GM12865 (cell line): Measurements from ENCODE around the gene VPS37C.

Experiments
- DNase-seq: peaks from one replicate; pipeline ENCODE4 v3.0.0; 2010; ENCODE audit warnings: low read depth
- H3K4me3 ChIP-seq: 2 replicates; pipeline ENCODE4 v1.5.1; 2011; ENCODE audit warnings: mild to moderate bottlenecking, low read depth, low read length, control low read depth
- CTCF ChIP-seq: IDR thresholded peaks from 2 replicates; pipeline ENCODE4 v1.5.1; 2011; ENCODE audit warnings: low read length, control low read depth, low read depth, inconsistent platforms; ENCODE audit not compliant: insufficient read depth; ENCODE audit errors: missing control alignments

Gene VPS37C

GRCh38 chr11:61195719-61196118, 34.5 kb upstream of the VPS37C start:
- no peak for DNase-seq
- no peak overlapping the region for H3K4me3 ChIP-seq
- no peak for TF ChIP-seq CTCF

DNA sequence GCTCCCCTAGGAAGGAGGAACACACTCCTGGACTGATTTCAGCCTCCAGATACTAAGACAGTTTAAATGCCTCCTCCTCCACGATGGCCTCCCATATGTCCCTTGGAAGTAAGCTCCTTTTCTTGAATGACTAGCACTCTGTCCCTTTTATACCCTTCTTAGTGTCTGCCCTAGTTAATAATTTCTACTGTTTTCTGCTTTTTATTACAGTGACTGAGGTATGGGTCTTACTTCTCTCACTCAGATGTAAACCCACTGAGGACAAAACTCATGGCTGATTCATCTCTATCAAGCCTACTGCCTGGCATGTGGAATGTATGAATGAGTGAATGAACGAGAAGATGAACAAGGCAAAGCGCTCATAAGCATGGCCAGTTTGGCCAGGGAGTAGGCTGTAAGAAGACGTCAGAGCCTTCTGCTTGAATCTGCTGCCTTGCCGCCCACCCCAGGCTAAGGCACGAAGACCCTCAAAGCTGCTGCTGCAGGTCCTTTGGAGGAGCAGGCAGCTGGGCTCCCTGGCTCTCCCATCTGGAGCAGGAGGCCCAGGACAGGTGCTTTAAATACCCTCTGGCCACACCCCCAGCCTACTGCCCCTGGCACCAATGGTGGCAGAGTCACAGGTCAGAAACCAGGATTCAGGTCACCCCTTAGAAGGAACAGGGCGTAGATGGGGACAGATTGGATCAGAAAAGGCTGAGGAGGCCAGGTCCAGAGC, 33.9 kb upstream of the VPS37C start:
- TF ChIP-seq CTCF = no peak
- DNase-seq = no peak
- H3K4me3 ChIP-seq = no peak overlapping the region

DNA sequence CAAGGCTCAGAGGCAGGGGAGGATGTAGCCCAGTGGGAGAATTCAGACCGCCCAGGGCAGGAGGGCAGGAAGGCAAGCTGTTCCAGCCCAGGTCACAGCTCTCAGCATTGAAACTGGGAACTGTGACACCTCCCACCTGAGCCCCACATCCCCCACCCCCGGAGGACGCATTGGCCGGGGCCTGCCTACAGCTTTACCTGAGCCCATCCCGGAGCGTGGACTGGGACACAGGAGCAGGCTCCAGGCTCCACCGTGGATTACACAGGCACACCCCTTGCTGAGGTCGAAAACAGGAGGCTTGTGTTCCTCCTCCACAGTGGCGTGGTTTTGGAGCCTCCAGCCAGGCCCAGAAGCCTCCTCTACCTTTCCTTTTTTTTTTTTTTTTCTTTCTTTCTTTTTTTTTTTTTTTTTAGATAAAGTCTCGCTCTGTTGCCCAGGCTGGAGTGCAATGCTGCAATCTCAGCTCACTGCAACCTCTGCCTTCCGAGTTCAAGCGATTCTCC, 33.0 kb upstream of the VPS37C start:
- TF ChIP-seq CTCF = no peak
- H3K4me3 ChIP-seq = no peak overlapping the region
- DNase-seq = no peak

DNA sequence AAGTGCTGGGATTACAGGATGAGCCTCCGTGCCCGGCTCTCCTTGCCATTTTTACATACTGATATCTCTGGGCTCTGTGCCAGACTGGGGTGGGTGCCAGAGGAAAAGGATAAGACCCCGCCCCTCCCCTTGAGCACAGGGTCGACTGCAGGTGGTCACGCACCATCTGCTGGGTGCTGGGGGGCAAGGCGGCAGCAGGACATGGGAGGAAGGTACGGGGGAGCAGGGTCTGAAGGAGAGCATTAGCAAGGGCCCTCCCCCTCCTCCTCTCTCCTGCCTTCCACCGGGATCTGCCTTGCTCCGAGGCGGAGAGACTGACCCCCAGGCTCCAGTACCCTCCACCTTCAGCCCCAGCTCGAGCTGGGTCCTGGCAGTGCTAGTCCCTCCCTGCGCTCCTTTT, 32.4 kb upstream of the VPS37C start:
- no peak overlapping the region for H3K4me3 ChIP-seq
- no peak for DNase-seq
- TF ChIP-seq CTCF = no peak

DNA sequence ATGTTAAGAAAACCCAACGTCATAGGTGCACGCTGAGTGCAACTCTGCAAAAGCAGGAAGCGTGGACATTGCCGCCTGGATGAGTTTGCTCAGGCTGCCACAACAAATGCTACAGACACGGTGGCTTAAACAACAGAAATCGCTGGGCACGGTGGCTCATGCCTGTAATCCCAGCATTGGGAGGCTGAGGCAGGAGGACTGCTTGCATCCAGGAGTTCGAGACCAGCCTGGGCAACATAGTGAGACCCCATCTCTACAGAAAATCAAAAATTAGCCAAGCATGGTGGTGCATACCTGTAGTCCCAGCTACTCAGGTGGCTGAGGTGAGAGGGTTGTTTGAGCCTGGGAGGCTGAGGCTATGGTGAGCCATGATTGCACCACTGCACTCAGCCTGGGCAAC, 28.7 kb upstream of the VPS37C start:
- no peak for DNase-seq
- no peak overlapping the region for H3K4me3 ChIP-seq
- no peak for TF ChIP-seq CTCF

DNA sequence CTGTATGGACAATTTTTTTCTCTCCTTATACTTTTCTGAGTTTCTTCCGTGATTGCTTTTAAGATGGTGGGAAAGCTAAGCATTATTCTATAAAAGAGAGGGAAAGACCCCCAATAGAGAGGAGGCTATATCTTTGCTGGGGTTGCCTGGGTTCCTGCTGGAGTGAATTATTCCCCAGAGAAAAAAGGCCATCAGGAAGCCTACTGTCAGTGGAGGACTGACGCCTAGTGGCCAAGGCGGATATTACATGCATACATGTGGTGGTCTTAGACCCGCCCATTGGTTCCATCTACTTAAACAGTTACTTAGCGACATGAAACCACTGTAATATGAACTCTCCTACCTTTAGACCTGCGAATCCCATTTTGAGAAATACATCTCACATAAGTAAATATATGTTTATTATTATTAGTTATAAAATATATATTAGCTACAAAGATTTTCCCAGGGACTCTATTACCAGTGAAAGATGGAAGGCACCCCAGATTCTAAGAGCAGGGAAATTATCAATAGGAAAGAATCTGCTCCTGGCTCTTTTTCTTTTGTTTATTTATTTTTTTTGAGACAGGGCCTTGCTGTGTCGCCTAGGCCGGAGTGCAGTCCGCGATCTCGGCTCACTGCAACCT, 26.4 kb upstream of the VPS37C start:
- H3K4me3 ChIP-seq = no peak overlapping the region
- DNase-seq = peak; percentile 87
- TF ChIP-seq CTCF = peak; percentile 95
